GM19463 (cell line): ENCODE results near the gene TMPRSS4.

Experiments used
- ATAC-seq: cut with Tn5 transposase; IDR thresholded peaks from one replicate; pipeline ENCODE4 v1.9.1; 2021; ENCODE audit warnings: mild to moderate bottlenecking, moderate library complexity; ENCODE audit not compliant: unreplicated experiment

The TMPRSS4 gene

GRCh38 chr11:118152552-118153471, 75.9 kb downstream of the TMPRSS4 start, which contains the start of gene SCN4B:
Gene SCN4B (minus strand): TSS chr11:118152823. CDS start chr11:118152673, 150 bp downstream.
- ATAC-seq: no peak

GRCh38 chr11:118153516-118153915, 76.6 kb downstream of the TMPRSS4 start:
- no peak for ATAC-seq

- ATAC-seq: no peak
Observed at GRCh38 chr11:118153976-118154375, 77.1 kb downstream of the TMPRSS4 start.

GRCh38 chr11:118154641-118155040, 77.8 kb downstream of the TMPRSS4 start:
- no peak for ATAC-seq

GRCh38 chr11:118155776-118156530, 79.1 kb downstream of the TMPRSS4 start:
- no peak for ATAC-seq

- no peak for ATAC-seq
Observed at GRCh38 chr11:118156531-118157185, 79.8 kb downstream of the TMPRSS4 start.

GRCh38 chr11:118157186-118157895, 80.5 kb downstream of the TMPRSS4 start:
- no peak for ATAC-seq

GRCh38 chr11:118161786-118162185, 84.9 kb downstream of the TMPRSS4 start:
- ATAC-seq: no peak

GRCh38 chr11:118162846-118163245, 86.0 kb downstream of the TMPRSS4 start:
- ATAC-seq: no peak

GRCh38 chr11:118163494-118163893, 86.6 kb downstream of the TMPRSS4 start:
- no peak for ATAC-seq

GRCh38 chr11:118164885-118165284, 88.0 kb downstream of the TMPRSS4 start:
- ATAC-seq: no peak

GRCh38 chr11:118166641-118167040, 89.8 kb downstream of the TMPRSS4 start:
- no peak for ATAC-seq

- ATAC-seq: no peak
Observed at GRCh38 chr11:118167253-118167652, 90.4 kb downstream of the TMPRSS4 start.

GRCh38 chr11:118167906-118168305, 91.0 kb downstream of the TMPRSS4 start:
- ATAC-seq: no peak

GRCh38 chr11:118168316-118168715, 91.4 kb downstream of the TMPRSS4 start:
- no peak for ATAC-seq

- ATAC-seq: no peak
Observed at GRCh38 chr11:118168751-118169150, 91.9 kb downstream of the TMPRSS4 start.

GRCh38 chr11:118169300-118170140, 92.6 kb downstream of the TMPRSS4 start:
- no peak for ATAC-seq

- ATAC-seq: no peak
Observed at GRCh38 chr11:118170231-118170630, 93.4 kb downstream of the TMPRSS4 start.

- ATAC-seq: no peak
Observed at GRCh38 chr11:118170882-118171268, 94.0 kb downstream of the TMPRSS4 start.
